ENCODE results near the gene CDHR2.

CDHR2 gene

DNA sequence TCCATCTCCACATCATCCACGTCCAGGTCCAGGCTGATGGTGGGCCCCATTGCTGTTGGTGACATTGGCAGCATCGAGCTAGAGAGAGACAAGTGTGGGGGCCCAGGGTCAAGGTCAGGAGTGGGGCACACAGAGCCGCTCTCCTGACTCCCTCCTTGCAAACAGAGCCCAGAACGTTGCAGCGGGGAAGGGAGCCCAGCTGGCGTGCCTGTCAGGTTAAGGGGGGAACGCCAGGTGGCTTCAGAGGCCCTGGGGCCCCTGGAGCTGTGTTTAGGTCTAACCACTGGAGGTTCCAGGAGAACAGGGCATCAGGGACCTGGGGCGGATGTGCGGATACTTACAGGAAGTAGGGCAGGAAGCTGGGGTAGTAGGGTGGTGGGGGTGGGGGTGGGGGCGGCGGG is 19.4 kb upstream of the CDHR2 start:
- peak; percentile 89 for DNase-seq

DNA sequence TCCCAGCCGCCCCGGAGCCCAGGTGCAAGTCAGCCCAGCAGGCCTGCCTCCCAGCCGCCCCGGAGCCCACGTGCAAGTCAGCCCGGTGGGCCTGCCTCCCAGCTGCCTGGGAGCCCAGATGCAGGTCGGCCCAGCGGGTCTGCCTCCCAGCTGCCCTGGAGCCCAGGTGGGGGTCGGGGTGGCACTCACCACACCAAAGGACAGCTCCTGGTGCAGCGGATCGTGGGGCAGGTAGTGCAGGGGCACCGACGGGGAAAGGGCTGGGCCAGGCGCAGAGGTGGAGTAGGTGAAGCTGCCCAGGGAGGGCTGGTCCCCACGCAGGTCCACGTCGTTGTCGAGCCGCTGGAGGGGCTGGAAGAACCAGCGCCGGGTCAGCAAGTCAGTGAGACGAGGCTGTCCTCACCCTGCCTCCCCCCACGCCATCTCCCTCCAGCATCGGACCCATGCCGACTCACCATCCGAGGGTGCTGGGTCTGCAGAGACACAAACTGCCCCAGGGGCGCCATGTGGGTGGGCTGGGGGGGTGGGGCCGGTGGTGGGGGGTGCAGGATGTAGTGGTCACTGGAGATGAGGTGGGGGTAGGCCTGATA is 18.7 kb upstream of the CDHR2 start:
- no peak for DNase-seq

GRCh38 chr5:176530983-176531901 is 17.9 kb upstream of the CDHR2 start:
- peak in 1 of 2 experiments; percentile 11 for DNase-seq

DNA sequence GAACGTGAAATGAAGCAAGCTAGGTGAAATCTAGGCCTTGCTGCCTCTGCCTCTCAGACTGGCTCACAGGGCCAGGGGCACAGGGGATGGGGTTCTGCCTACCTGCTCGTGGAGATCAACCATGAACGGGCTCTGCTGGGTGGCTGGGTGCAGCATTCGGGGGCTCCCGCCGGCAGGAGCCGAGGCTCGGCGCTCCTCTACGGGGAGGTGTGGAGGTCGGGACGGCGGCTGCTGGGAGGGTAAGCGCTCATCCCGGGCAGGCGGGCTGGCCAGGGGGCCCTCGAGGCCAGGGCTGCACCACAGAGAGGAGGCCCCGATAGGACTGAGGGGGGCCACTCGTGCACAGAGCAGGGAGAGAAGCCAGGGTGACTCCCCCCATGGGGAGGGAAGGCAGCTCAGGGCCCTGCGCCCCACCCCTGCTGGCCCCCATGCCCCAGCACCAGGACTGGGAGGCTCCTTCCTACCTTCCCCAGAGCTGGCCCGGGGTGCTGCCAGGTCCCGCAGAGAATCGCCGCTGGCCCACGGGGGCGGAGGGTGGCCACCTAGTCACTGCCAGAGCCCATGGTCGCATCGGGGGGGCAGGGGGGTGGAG is 17.1 kb upstream of the CDHR2 start:
- DNase-seq = no peak

GRCh38 chr5:176532795-176533194 is 16.3 kb upstream of the CDHR2 start:
- DNase-seq = no peak

DNA sequence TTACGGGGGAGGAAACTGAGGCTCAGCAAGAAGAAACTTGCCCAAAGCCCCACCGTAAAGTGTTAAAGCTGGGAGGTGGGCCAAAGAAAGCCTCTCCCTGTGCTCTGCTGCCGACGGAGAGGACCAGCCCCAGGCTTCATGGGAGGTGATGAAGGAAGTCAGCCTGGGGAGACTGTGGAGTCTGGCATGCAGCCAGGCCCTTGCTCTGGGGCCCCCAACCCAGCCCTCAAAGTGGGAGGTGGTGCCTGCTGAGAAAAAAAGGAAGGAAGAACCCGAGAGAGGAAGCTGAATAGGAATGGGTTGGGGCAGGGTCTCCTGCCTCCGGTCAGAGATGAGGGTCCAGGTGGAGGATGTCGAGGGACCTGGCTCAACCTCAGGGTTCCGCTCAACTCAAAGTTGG is 15.8 kb upstream of the CDHR2 start:
- peak; percentile 94 for DNase-seq

GRCh38 chr5:176533894-176534611 is 15.1 kb upstream of the CDHR2 start:
- peak; percentile 65 to 70 for DNase-seq

DNA sequence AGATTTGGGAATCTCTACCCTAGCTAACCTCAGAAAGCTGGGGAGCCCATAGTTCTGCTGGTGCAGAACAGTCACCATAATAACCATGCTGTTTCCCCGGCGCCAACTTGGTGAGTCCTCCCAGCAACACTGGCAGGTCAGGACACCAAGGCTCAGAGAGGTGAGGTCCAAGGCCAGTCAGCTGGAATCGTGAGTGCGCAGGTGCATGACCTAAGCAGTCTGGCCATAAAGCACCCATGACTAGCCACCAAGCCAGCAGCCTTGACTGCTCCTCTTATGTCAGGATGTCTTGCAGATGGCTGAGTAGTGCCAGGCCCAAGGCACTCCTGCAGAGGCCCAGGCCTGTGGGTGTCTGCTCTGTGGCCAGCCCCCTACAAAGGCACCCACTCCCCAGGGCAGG is 14.5 kb upstream of the CDHR2 start:
- no peak for DNase-seq

- peak; percentile 64 to 76 for DNase-seq
These were observed 14.0 kb upstream of the CDHR2 start for GRCh38 chr5:176535101-176535663.

GRCh38 chr5:176535664-176536131 is 13.4 kb upstream of the CDHR2 start:
- DNase-seq = no peak

DNA sequence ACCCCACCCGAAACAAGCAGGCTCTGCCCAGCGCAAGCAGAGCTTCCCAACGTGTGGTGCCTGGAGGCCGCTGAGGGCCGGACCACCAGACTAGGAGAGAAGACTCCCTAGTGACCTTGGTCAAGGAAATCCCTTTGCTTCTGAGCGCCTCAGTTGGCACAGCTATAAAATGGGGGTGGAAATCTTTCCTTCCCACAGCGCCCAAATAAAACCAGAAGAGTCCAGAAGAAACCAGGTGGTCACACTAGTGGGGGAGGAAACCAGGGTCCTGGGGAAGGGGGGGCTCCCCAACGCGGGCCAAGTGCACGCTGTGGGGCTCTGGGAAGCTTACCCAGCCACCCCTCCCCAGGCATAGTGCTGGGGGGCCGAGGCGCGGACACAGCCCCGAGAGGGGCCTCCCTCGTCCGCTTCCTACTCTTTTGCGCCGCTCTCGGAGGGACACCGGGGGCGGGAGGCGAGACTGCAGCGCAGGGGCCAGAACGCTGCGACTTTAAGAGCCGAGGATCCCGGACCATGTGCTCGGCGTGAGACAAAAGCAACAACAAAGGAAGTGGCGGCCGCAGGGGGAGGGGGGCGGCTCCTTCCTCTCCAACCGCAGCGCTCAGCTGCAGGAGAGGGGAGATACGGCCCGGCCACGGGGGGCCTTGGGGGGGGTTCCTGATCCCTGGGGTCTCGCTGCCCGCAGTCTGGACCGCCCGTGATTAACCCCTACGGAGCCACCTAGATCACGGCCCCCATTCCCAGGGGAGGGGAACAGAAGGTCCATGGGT is 12.8 kb upstream of the CDHR2 start:
- peak; percentile 74 to 75 for DNase-seq

- DNase-seq = peak; percentile 93 to 97
These were observed 12.1 kb upstream of the CDHR2 start, which contains the start of gene RNF44 for GRCh38 chr5:176536902-176537553. TSS of gene RNF44 (minus strand) at chr5:176537402. CDS start at chr5:176532472, 4,930 bp downstream.

DNA sequence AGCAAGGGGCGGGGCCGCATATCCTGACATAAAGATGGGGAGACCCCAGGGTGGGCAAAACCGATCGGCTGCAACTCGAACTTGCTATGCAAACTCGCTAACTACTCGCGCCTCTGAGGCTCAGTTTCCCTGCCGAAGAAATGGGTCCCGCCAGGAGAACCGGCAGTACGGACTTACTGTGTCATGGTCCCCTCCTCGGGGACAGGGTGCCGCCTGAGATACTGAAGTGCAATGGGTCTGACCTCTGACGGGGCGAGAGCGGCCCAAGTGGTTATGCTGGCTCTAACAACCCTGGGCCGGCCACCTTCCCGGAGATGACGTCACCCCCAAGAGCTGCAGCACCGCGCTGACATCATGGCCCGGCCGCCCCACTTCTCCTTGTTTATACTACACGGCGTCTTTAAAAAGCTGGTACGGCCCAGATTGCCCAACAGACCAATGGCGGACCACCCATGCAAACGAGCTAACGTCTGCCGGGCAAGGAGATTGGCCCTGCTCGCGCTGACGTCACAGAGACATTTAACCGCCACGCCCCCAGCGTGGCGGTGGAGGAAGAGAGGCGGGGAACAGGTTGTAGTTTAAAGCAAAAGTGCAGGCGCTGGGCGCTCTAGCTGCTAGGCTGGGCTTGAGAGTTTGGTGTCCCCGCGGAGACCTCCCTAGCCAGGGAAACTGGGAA is 11.4 kb upstream of the CDHR2 start:
- DNase-seq = peak; percentile 98 to 99

- DNase-seq = no peak
These were observed 10.7 kb upstream of the CDHR2 start for GRCh38 chr5:176538230-176538988.

GRCh38 chr5:176538989-176539384 is 10.2 kb upstream of the CDHR2 start:
- DNase-seq = no peak

DNA sequence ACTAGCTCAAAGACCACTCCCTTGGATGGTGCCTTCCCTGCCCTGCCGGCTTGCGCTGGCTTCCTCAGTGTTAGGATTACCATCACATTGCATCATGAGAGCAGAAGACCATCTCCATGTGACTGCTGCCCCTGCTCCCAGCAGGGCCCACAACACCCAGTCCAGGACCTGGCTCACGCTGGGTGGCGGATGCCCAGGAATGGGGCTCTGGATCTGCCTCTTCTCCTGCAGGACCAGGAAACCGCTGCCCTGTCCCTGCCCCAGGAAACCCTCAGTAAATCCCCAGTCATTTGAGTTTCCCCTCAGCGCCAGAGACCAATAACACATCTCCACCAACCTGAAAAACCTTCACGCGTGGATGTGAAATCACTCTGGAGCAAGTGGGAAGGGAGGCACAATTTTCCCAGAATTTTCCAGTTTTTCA is 8.7 kb upstream of the CDHR2 start:
- no peak for DNase-seq

GRCh38 chr5:176540956-176541337 is 8.2 kb upstream of the CDHR2 start:
- DNase-seq = no peak

- DNase-seq = peak; percentile 74 to 86
These were observed 7.6 kb upstream of the CDHR2 start for GRCh38 chr5:176541338-176542134.

GRCh38 chr5:176542135-176542595 is 7.0 kb upstream of the CDHR2 start:
- peak; percentile 35 to 44 for DNase-seq

All from Kasumi-1 (cell line).